K562 (cell line): Measurements from ENCODE around the gene SLC44A5. TPM values are rescaled to one million over a fixed set of nuclear protein-coding genes. Genes with fewer than 3 reads are reported as not detected.

Experiments
- ATAC-seq: fragments of 200-7000 bp; cut with Tn5 transposase; 3 replicates; pipeline ENCODE4 v1.9.1; 2020; ENCODE audit warnings: moderate library complexity
- BruUV-seq: library from RNA; stranded (reverse); fragments of 400-500 nt; replicated peaks from 2 replicates; lab custom pipeline; 2021; lab: Mats Ljungman, UMichigan
- CTCF ChIA-PET: fragments of 300-600 bp; formaldehyde crosslinking; extraction: SDS; loops from one replicate; lab custom pipeline; 2021; ENCODE audit warnings: low intra/inter-chr PET ratio; lab: Yijun Ruan, JAX
- POLR2A ChIA-PET: fragments of 300-600, 350-650 bp; sonication (Branson Sonifier 250); formaldehyde crosslinking; extraction: SDS; loops from one replicate; lab custom pipeline; 2021; ENCODE audit warnings: antibody characterized with exemption, inconsistent platforms; lab: Yijun Ruan, JAX
- DNase-seq, 4 experiments: peaks; one replicate each; pipeline versions ENCODE4 v3.0.0 to v3.0.0-alpha.2; 2011 to 2018; ENCODE audit warnings: low spot score in 3 of 4, mixed read lengths in 3 of 4; ENCODE audit errors: extremely low read depth in 1 of 4
- FAIRE-seq: peaks from 2 replicates; lab custom pipeline; 2011; peaks lifted over from hg19 to GRCh38; lab: Jason Lieb, UNC
- H2AFZ ChIP-seq: 2 replicates; pipeline ENCODE4 v1.6.0; 2011; ENCODE audit warnings: low read depth, low read length, control low read depth, inconsistent platforms
- H3K27ac ChIP-seq: fragments of 200-600 bp; 3 replicates; pipeline ENCODE4 v1.8.0; 2011; ENCODE audit warnings: low read depth, mild to moderate bottlenecking, control low read depth, inconsistent platforms, low read length, moderate library complexity, mixed read lengths; ENCODE audit errors: extremely low read depth
- H3K27me3 ChIP-seq, 2 experiments: fragments of 300-600 bp in 1 of 2; 2 replicates in 1 of 2; 3 replicates in 1 of 2; pipeline versions ENCODE4 v1.6.0 to v1.8.0; 2011; ENCODE audit warnings: inconsistent platforms in 2 of 2, low read length in 2 of 2, mild to moderate bottlenecking in 1 of 2, mixed read lengths in 1 of 2, moderate library complexity in 1 of 2; ENCODE audit not compliant: control insufficient read depth in 2 of 2, insufficient read depth in 2 of 2
- H3K36me3 ChIP-seq: fragments of 300-600 bp; 3 replicates; pipeline ENCODE4 v1.8.0; 2011; ENCODE audit warnings: mild to moderate bottlenecking, low read length, inconsistent platforms; ENCODE audit not compliant: control insufficient read depth, insufficient read depth
- H3K4me1 ChIP-seq, 2 experiments: fragments of 200-600 bp in 1 of 2; replicated peaks in 1 of 2; 2 replicates in 1 of 2; 3 replicates in 1 of 2; pipeline versions ENCODE4 v1.5.1 to v1.8.0; 2011; ENCODE audit warnings: inconsistent platforms in 2 of 2, low read length in 2 of 2, mild to moderate bottlenecking in 1 of 2, mixed read lengths in 1 of 2, moderate library complexity in 1 of 2; ENCODE audit not compliant: control insufficient read depth in 2 of 2, insufficient read depth in 2 of 2
- H3K4me2 ChIP-seq: 2 replicates; pipeline ENCODE4 v1.6.1; 2011; ENCODE audit warnings: low read length, control low read depth, inconsistent platforms, mixed read lengths; ENCODE audit not compliant: insufficient read depth
- H3K4me3 ChIP-seq: fragments of 200-600 bp; sonication (generic), shearing (Covaris generic); 2 replicates; pipeline ENCODE4 v1.5.1; 2016; ENCODE audit warnings: control low read depth, inconsistent platforms
- H3K79me2 ChIP-seq: fragments of 200-600 bp; 3 replicates; pipeline ENCODE4 v1.8.0; 2011; ENCODE audit warnings: low read length, inconsistent platforms; ENCODE audit not compliant: control insufficient read depth, insufficient read depth
- H3K9ac ChIP-seq, 2 experiments: 2 replicates each; pipeline versions ENCODE4 v1.6.0 to v1.6.1; 2011; ENCODE audit warnings: low read depth in 2 of 2, low read length in 2 of 2, control low read depth in 1 of 2, inconsistent platforms in 1 of 2, mild to moderate bottlenecking in 1 of 2, mixed read lengths in 1 of 2; ENCODE audit not compliant: insufficient read depth in 1 of 2
- H3K9me1 ChIP-seq: one replicate; pipeline ENCODE4 v1.6.0; 2011; ENCODE audit warnings: inconsistent platforms, mild to moderate bottlenecking, low read length, moderate library complexity; ENCODE audit not compliant: control insufficient read depth, insufficient read depth
- H3K9me3 ChIP-seq: replicated peaks from 2 replicates; pipeline ENCODE4 v1.5.1; 2011; ENCODE audit warnings: low read depth, low read length, inconsistent platforms; ENCODE audit not compliant: control insufficient read depth, insufficient read depth
- H4K20me1 ChIP-seq: replicated peaks from 2 replicates; pipeline ENCODE4 v1.6.1; 2011; ENCODE audit warnings: low read length, inconsistent platforms, mixed read lengths; ENCODE audit not compliant: control insufficient read depth, insufficient read depth
- in situ Hi-C: fragments of 300-500 bp; cut with MboI; formaldehyde crosslinking; loops from 4 replicates; pipeline ENCODE4 v1.15.0; 2018; ENCODE audit warnings: inconsistent platforms, mixed read lengths
- intact Hi-C: fragments of 100-400 bp; cut with micrococcal nuclease; formaldehyde crosslinking; loops from 2 replicates; pipeline ENCODE4 v1.14.2; 2022
- polyA plus RNA-seq, 8 experiments: library from polyadenylated mRNA; depleted of rRNA in 4 of 8; stranded (reverse) in 5 of 8; unstranded in 3 of 8; fragments of >200 nt; fragmentation: Nextera tagmentation in 2 of 8; fragmentation: Illumina TruSeq in 1 of 8; extraction: Ambion mirVana in 2 of 8; extraction: Trizol in 1 of 8; gene quantifications; 2 replicates each; pipeline versions ENCODE4 v1.2.1 to v1.2.3, GENCODE V29; 2011 to 2014; ENCODE audit warnings: inconsistent platforms in 1 of 8, missing spikeins in 1 of 8
- total RNA-seq, 7 experiments: library from RNA; depleted of rRNA in 6 of 7; stranded (reverse); fragments of >200 nt in 6 of 7; fragmentation: Illumina TruSeq in 2 of 7; extraction: Trizol in 2 of 7; gene quantifications; 2 replicates each; pipeline versions ENCODE4 v1.2.1 to v1.2.3, GENCODE V29; 2011 to 2021; ENCODE audit warnings: low replicate concordance in 1 of 7
- TF ChIP-seq, protein P1 (sequence below): sonication (generic); formaldehyde crosslinking; IDR thresholded peaks from 2 replicates; pipeline ENCODE4 v1.8.1; 2023; ENCODE audit warnings: mild to moderate bottlenecking, missing genetic modification reagents, moderate library complexity

Gene SLC44A5
- total and polyA plus RNA-seq, 9 of the 15 experiments (the other 6 are each of a cell fraction or from before 2014, with no cell fraction given), result 1.2 to 10.1 (median 3.2) TPM

DNA sequence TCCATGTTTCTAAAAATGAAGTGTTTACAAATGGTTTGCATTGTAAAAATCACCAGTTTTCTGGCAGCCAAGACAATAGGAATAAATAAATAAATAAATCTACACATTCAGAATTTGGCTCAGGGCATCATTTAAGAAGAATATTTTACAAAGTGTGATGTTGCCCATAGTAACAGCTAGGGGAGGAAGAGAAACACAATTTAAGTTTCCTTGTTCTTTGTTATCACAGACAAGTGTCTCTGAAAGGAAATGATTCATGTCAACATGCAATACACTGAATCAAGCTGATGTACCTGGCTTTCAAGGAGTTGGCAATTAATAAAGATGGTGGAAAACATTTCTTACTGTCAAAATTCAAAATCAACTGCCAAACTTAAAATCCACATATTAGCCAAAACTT, 402.1 kb downstream of the SLC44A5 start:
- no peaks in the 10 kb centered on the region for H4K20me1 ChIP-seq

More for the DNA sequence above, 402.1 kb downstream of the SLC44A5 start:
- no peak for FAIRE-seq
- POLR2A ChIA-PET, result interaction anchor here (1.4 kb wide), 1 partner anchor 11 kb away, joined by 5 read pairs; no protein-coding TSS in a partner anchor
- no peak overlapping the region for H3K4me2 ChIP-seq
- no peak overlapping the region for H3K27ac ChIP-seq
- H3K27me3 ChIP-seq, result no peaks in the 10 kb centered on the region
- no peak for DNase-seq
- intact Hi-C loops, result no loop called here
- no peak overlapping the region for H3K9ac ChIP-seq
- no peak for ATAC-seq
- CTCF ChIA-PET, result no interaction called here
- no peaks in the 10 kb centered on the region for H3K4me1 ChIP-seq
- no peaks in the 10 kb centered on the region for H3K9me3 ChIP-seq
- no peaks in the 10 kb centered on the region for H3K79me2 ChIP-seq
- H3K36me3 ChIP-seq, result no peaks in the 10 kb centered on the region
- in situ Hi-C loops, result loop anchor here (10.0 kb wide), 1 partner anchor 444 kb away; no protein-coding TSS in a partner anchor
- TF ChIP-seq, protein P1, sequence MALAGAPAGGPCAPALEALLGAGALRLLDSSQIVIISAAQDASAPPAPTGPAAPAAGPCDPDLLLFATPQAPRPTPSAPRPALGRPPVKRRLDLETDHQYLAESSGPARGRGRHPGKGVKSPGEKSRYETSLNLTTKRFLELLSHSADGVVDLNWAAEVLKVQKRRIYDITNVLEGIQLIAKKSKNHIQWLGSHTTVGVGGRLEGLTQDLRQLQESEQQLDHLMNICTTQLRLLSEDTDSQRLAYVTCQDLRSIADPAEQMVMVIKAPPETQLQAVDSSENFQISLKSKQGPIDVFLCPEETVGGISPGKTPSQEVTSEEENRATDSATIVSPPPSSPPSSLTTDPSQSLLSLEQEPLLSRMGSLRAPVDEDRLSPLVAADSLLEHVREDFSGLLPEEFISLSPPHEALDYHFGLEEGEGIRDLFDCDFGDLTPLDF, result no peak
- H2AFZ ChIP-seq, result no peak overlapping the region
- no peaks in the 10 kb centered on the region for H3K9me1 ChIP-seq
- BruUV-seq, result no TSS peak
- no peak overlapping the region for H3K4me3 ChIP-seq
